Measurements from ENCODE around the gene LAMA1. TPM values are rescaled to one million over a fixed set of nuclear protein-coding genes. Genes with fewer than 3 reads are reported as not detected.

LAMA1 gene
- total RNA-seq, 1 donor from 2014 or later: 0.65 TPM

DNA sequence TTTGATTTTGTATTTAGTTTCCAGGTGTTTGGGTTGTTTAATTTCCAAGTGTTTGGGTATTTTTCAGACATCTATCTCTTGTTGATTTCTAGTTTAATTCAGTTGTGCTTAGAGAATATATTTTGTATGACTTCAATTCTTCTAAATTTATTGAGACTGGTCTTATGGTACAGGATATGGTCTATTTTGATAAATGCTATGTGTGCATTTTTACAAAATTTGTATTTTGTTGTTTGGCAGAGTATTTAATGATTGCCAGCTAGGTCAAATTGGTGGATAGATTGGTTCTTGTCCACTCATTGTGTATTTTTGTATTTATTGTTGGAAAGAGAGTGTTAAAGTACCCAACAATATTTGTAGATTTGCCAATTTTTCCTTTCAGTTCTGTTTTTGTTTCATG is 23.7 kb upstream of the LAMA1 start:
- Histone ChIP-seq H3K36me3 (no peaks in the 10 kb centered on the region), H3K4me1 (no peaks in the 10 kb centered on the region), H3K4me3 (no peak overlapping the region), H3K27me3 (ENCODE audit: low read depth) (no peaks in the 10 kb centered on the region), H3K9me3 (no peaks in the 10 kb centered on the region), H3K27ac (no peak overlapping the region)
- TF ChIP-seq, protein P1, sequence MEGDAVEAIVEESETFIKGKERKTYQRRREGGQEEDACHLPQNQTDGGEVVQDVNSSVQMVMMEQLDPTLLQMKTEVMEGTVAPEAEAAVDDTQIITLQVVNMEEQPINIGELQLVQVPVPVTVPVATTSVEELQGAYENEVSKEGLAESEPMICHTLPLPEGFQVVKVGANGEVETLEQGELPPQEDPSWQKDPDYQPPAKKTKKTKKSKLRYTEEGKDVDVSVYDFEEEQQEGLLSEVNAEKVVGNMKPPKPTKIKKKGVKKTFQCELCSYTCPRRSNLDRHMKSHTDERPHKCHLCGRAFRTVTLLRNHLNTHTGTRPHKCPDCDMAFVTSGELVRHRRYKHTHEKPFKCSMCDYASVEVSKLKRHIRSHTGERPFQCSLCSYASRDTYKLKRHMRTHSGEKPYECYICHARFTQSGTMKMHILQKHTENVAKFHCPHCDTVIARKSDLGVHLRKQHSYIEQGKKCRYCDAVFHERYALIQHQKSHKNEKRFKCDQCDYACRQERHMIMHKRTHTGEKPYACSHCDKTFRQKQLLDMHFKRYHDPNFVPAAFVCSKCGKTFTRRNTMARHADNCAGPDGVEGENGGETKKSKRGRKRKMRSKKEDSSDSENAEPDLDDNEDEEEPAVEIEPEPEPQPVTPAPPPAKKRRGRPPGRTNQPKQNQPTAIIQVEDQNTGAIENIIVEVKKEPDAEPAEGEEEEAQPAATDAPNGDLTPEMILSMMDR (IDR thresholded peaks at IDR 0.05): no peak
- intact Hi-C loops (cut with DNase I): no loop called here
- DNase-seq (no peak), ATAC-seq (no peak)

DNA sequence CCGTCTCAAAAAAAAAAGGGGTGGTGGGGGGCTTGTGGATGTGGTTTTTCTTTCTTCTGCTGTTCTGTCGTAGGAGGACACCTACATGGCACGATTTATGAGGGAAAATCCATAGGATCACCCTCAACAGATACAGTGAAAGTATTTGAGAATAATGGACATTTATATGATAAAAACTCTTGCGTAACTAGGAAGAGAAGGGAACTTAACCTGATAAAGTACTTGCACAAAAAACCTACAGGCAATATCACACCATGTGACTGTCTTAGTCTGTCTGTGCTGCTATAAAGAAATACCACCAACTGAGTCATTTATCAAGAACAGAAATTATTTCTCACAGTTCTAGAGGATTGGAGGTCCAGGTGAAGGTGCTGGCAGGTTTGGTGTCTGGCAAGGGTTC is 21.8 kb upstream of the LAMA1 start:
- ATAC-seq (no peak), DNase-seq (no peak)
- Histone ChIP-seq H3K36me3 (no peaks in the 10 kb centered on the region), H3K9me3 (no peaks in the 10 kb centered on the region), H3K27ac (no peak overlapping the region), H3K4me3 (no peak overlapping the region), H3K4me1 (no peaks in the 10 kb centered on the region), H3K27me3 (ENCODE audit: low read depth) (no peaks in the 10 kb centered on the region)
- TF ChIP-seq, protein P1 (IDR thresholded peaks at IDR 0.05): no peak
- intact Hi-C loops (cut with DNase I): no loop called here

DNA sequence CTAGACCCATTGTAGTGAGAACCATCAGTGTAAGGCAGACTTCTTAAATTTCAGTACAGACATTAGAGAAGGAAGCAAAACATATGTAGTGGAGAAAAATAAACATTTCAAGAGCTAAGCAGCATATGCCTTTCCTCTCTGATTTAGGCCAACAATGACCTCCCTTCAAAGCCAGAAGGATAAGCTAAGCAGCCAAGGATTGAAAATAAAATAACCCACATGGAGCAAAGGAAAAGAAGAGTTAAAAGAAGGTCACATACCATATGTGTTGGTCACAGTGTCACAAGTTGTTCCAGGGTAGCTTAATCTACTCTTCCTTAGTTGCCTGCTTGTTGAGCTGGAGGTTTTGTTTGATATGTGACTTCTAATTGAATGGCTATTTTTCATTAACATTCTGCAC is 15.6 kb upstream of the LAMA1 start:
- Histone ChIP-seq H3K9me3 (no peaks in the 10 kb centered on the region), H3K4me3 (no peak overlapping the region), H3K4me1 (no peaks in the 10 kb centered on the region), H3K36me3 (no peaks in the 10 kb centered on the region), H3K27me3 (ENCODE audit: low read depth) (no peaks in the 10 kb centered on the region), H3K27ac (no peak overlapping the region)
- intact Hi-C loops (cut with DNase I): no loop called here
- DNase-seq (no peak), ATAC-seq (no peak)
- TF ChIP-seq, protein P1 (IDR thresholded peaks at IDR 0.05): no peak

DNA sequence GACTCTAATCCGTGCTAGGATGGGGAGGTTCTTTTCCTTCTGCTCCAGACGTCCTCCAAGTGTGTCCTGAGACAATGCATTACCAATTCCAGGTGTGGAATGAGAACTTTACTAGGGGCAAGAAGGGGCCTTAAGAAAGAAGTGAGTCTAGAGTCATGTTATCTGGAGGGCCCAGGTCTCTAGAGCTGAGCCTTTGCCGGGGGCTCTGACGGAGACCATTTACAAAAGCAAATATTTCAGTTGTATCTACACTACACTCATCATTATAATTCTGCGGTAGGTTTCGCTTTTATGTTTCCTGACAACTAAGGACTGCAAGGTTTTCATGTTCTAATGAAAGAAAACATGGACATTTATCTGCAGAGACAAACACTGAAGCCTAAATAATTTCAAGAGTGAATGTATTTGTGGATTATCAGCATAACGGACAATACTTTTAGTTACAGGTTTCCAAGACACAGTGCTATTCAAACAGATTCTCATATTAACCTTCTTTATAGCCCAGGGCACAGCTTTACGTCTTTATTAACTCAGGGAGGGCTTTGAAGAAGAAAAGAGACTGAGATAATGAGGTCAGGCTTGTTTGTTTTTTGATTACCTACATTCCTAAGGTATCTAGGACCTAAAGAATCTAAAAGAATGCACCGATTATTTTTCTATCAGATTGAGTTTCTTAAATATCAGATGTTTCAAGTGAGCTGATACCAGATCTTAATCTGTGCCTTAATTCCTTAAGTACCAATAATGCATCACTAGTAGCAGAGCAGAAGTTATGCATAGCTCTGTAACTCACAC is 15.0 kb upstream of the LAMA1 start:
- no peak overlapping the region for H3K4me3 ChIP-seq
- no peaks in the 10 kb centered on the region for H3K36me3 ChIP-seq
- no peaks in the 10 kb centered on the region for H3K27me3 ChIP-seq (ENCODE audit: low read depth)
- DNase-seq: no peak
- H3K27ac ChIP-seq: no peak overlapping the region
- intact Hi-C loops (cut with DNase I): no loop called here
- TF ChIP-seq, protein P1 (IDR thresholded peaks at IDR 0.05): no peak
- H3K9me3 ChIP-seq: no peaks in the 10 kb centered on the region
- ATAC-seq: no peak
- no peaks in the 10 kb centered on the region for H3K4me1 ChIP-seq

DNA sequence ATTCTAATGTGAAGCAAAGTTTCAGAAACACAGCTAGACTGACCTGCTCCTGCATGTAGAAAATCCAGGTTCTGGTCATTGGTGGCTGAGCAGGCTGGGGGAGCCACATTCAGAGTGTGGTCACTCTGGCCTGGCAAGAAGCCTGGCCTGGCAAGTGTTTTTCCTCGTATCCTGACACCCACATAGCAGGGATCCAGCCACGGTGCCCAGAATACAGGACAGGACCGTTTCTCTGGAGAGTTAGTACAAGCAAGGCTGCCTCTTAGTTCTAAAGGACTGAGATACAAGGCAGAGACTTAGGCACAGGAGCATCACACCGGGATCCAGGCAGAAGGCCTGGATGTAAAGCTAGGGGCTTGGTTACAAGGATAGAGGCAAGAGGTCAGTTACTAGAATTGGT is 4.8 kb upstream of the LAMA1 start:
- no peak for ATAC-seq
- TF ChIP-seq, protein P1 (IDR thresholded peaks at IDR 0.05): no peak
- intact Hi-C loops (cut with DNase I): no loop called here
- H3K27me3 ChIP-seq (ENCODE audit: low read depth): peaks cover 25% of the 10 kb centered on the region
- H3K36me3 ChIP-seq: no peaks in the 10 kb centered on the region
- H3K4me3 ChIP-seq: no peak overlapping the region
- peaks cover 2% of the 10 kb centered on the region for H3K4me1 ChIP-seq
- H3K27ac ChIP-seq: no peak overlapping the region
- H3K9me3 ChIP-seq: no peaks in the 10 kb centered on the region
- DNase-seq: no peak
